Activated naive CD4-positive, alpha-beta T cell treated with anti-CD3 and anti-CD28 coated beads, Interleukin-2, amount 10 ng/mL, durations not matched to agents 7 days and 5 days (primary cell): ENCODE results near the gene DNAH14.
"Not testable (repeated sequence)": the region's sequence is repeated elsewhere in the genome, so short reads cannot be mapped to it uniquely, and the experiment has no call there.

Experiments
- CTCF ChIA-PET: fragments of 350-600 bp; sonication (Branson Sonifier 250); formaldehyde crosslinking; loops from one replicate; lab custom pipeline; 2021; ENCODE audit warnings: antibody characterized with exemption; lab: Charles Lee
- DNase-seq: peaks from one replicate; pipeline ENCODE4 v3.0.0-alpha.2; 2020
- H3K27ac Mint-ChIP-seq: one replicate; pipeline ENCODE4 v1.8.0; 2021; ENCODE audit warnings: mild to moderate bottlenecking, moderate library complexity, mixed read lengths
- H3K27me3 Mint-ChIP-seq: one replicate; pipeline ENCODE4 v1.8.0; 2021; ENCODE audit warnings: mild to moderate bottlenecking, mixed read lengths
- H3K36me3 Mint-ChIP-seq: one replicate; pipeline ENCODE4 v1.8.0; 2021; ENCODE audit warnings: mixed read lengths
- H3K4me1 Mint-ChIP-seq: one replicate; pipeline ENCODE4 v1.8.0; 2021; ENCODE audit warnings: mixed read lengths
- H3K4me3 Mint-ChIP-seq: one replicate; pipeline ENCODE4 v1.8.0; 2021; ENCODE audit warnings: mild to moderate bottlenecking, moderate library complexity, mixed read lengths
- H3K9me3 Mint-ChIP-seq: one replicate; pipeline ENCODE4 v1.8.0; 2021; ENCODE audit warnings: mixed read lengths

The DNAH14 gene

DNA sequence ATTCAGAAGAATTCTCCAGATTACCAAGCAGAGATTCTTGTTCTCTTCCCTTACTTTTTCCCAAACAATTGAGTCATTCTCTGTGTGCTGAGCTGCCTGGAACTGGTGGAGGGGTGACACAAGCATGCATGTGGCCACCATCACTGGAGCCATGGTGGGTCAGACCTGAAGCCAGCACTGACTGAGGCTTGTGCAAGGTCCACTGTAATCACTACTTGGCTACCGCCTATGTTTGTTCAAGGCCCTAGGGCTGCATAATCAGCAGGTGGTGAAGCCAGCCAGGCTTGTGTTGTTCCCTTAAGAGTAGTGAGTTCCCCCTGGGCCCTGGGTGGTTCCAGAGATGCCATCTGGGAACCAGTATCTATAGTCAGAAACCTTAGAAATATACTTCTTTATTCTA is 183.8 kb downstream of the DNAH14 start:
- no peak overlapping the region for H3K4me3 Mint-ChIP-seq
- H3K4me1 Mint-ChIP-seq, result no peaks in the 10 kb centered on the region
- H3K9me3 Mint-ChIP-seq, result no peaks in the 10 kb centered on the region
- H3K36me3 Mint-ChIP-seq, result no peaks in the 10 kb centered on the region
- no peaks in the 10 kb centered on the region for H3K27me3 Mint-ChIP-seq
- DNase-seq, result no peak
- CTCF ChIA-PET, result no interaction called here
- H3K27ac Mint-ChIP-seq, result no peak overlapping the region

DNA sequence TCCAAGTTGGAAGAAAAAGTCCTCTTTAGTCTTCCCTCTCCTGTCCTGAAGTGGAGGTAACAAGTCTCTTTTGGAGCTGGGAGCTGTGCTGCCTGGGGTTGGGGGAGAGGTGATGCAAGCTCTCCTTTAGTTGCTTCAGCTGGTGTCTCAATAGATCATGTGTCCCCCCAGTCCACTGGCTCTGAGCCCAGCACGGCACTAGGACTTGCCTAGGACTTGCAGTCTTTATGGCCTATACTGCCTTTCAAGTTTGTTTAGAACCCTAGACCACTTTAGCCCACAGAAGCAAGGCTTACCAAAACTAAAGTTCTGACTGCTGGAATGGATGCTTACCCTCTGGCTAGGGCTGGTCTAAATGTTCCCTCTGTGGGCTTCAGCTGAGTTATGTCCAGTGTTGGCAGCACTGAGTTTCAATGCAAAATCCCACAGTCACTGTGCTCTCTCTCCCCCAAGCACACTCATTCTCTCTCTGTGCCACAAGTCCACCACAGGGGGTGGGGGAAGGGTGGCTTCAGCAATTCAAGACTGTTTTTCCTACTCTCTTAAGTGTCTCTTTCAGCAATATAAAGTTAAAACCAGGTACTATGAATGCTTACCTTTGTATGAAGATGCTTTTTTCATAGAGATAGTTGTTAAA is 185.0 kb downstream of the DNAH14 start:
- H3K9me3 Mint-ChIP-seq, result no peaks in the 10 kb centered on the region
- no peak overlapping the region for H3K4me3 Mint-ChIP-seq
- no peak overlapping the region for H3K27ac Mint-ChIP-seq
- CTCF ChIA-PET, result no interaction called here
- H3K36me3 Mint-ChIP-seq, result no peaks in the 10 kb centered on the region
- DNase-seq, result no peak
- no peaks in the 10 kb centered on the region for H3K27me3 Mint-ChIP-seq
- no peaks in the 10 kb centered on the region for H3K4me1 Mint-ChIP-seq

GRCh38 chr1:225119307-225119706 is 189.8 kb downstream of the DNAH14 start:
- no peak overlapping the region for H3K4me3 Mint-ChIP-seq
- no peak for DNase-seq
- no peaks in the 10 kb centered on the region for H3K9me3 Mint-ChIP-seq
- no peak overlapping the region for H3K27ac Mint-ChIP-seq
- H3K27me3 Mint-ChIP-seq, result no peaks in the 10 kb centered on the region
- no peaks in the 10 kb centered on the region for H3K4me1 Mint-ChIP-seq
- no peaks in the 10 kb centered on the region for H3K36me3 Mint-ChIP-seq
- CTCF ChIA-PET, result no interaction called here

DNA sequence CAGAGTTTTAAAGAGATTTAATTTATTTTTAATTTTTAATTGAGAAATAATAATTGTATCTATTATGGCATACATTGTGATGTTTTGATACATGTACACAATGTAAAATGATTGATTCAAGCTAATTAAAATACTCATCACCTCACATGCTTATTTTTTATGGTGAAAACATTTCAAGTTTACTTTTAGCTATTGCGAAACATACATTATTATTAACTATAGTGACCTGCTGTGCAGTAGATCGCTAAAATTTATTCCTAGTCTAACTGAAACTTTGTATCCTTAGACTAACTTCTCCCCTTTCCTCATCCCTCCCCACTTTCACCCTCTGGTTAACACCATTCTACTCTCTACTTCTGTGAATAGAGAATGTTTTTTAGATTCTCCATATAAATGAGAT is 191.6 kb downstream of the DNAH14 start:
- Mint-ChIP-seq H3K9me3 (no peaks in the 10 kb centered on the region), H3K4me3 (no peak overlapping the region), H3K27me3 (no peaks in the 10 kb centered on the region), H3K27ac (no peak overlapping the region), H3K4me1 (no peaks in the 10 kb centered on the region), H3K36me3 (no peaks in the 10 kb centered on the region)
- CTCF ChIA-PET, result no interaction called here
- DNase-seq, result no peak

DNA sequence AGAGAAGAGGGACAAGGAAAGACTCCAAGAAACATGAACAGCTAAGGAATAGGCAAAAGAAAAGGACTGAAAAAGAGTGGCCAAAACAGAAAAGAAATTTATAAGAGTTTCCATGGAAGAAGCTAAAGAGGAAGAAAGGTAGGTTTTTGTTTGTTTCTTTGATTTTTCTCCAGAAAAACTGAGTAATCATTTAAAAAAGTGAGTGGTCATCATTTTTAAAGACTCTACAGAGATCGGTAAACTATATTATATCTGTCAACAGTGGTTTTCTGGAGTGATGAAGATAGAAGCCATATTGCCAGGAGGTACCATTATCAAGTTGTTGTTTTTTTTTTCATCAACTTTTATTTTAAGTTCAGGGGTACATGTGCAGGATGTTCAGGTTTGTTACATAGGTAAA is 202.4 kb downstream of the DNAH14 start:
- Mint-ChIP-seq H3K4me1 (no peaks in the 10 kb centered on the region), H3K27me3 (no peaks in the 10 kb centered on the region), H3K27ac (no peak overlapping the region), H3K36me3 (no peaks in the 10 kb centered on the region), H3K4me3 (no peak overlapping the region), H3K9me3 (peaks cover 6% of the 10 kb centered on the region)
- no peak for DNase-seq
- CTCF ChIA-PET, result no interaction called here

- CTCF ChIA-PET, result no interaction called here
- Mint-ChIP-seq H3K4me3 (no peak overlapping the region), H3K27me3 (no peaks in the 10 kb centered on the region), H3K36me3 (no peaks in the 10 kb centered on the region), H3K4me1 (no peaks in the 10 kb centered on the region), H3K9me3 (peaks cover 6% of the 10 kb centered on the region), H3K27ac (no peak overlapping the region)
- DNase-seq, result no peak
These were observed 208.5 kb downstream of the DNAH14 start for GRCh38 chr1:225137976-225138375.

- no peak for DNase-seq
- no peaks in the 10 kb centered on the region for H3K4me1 Mint-ChIP-seq
- CTCF ChIA-PET, result no interaction called here
- H3K4me3 Mint-ChIP-seq, result no peak overlapping the region
- no peaks in the 10 kb centered on the region for H3K27me3 Mint-ChIP-seq
- no peaks in the 10 kb centered on the region for H3K9me3 Mint-ChIP-seq
- no peaks in the 10 kb centered on the region for H3K36me3 Mint-ChIP-seq
- H3K27ac Mint-ChIP-seq, result no peak overlapping the region
These were observed 213.5 kb downstream of the DNAH14 start for GRCh38 chr1:225143001-225143400.

- Mint-ChIP-seq H3K4me3 (no peak overlapping the region), H3K27ac (no peak overlapping the region), H3K4me1 (no peaks in the 10 kb centered on the region), H3K9me3 (no peaks in the 10 kb centered on the region), H3K27me3 (no peaks in the 10 kb centered on the region), H3K36me3 (no peaks in the 10 kb centered on the region)
- CTCF ChIA-PET, result no interaction called here
- no peak for DNase-seq
These were observed 217.0 kb downstream of the DNAH14 start for GRCh38 chr1:225146478-225146877.

- CTCF ChIA-PET, H3K27ac Mint-ChIP-seq, DNase-seq, H3K9me3 Mint-ChIP-seq, H3K27me3 Mint-ChIP-seq, H3K4me1 Mint-ChIP-seq, H3K4me3 Mint-ChIP-seq, H3K36me3 Mint-ChIP-seq: not testable (repeated sequence)
These were observed 218.3 kb downstream of the DNAH14 start for GRCh38 chr1:225147791-225148190.

DNA sequence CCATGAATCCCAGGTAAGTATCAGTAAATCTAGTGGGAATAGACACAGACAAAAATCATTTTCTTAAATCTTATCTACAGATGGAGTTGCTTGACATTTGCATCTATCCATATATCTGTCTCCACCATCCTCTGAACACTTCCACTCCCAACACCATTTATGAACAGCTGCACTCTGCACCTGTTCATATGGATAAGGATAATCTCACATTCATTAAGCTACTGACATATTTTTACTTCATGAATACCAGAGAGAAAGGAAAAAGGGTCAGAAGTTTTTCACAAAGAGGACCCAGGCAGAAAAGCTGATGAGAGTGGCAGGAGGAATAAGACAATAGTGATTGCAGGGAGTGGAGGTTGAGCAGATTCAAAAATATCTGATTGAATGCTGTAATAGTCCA is 222.6 kb downstream of the DNAH14 start:
- no peak for DNase-seq
- CTCF ChIA-PET, result no interaction called here
- Mint-ChIP-seq H3K27me3 (no peaks in the 10 kb centered on the region), H3K4me1 (no peaks in the 10 kb centered on the region), H3K36me3 (no peaks in the 10 kb centered on the region), H3K4me3 (no peak overlapping the region), H3K27ac (no peak overlapping the region), H3K9me3 (no peaks in the 10 kb centered on the region)

DNA sequence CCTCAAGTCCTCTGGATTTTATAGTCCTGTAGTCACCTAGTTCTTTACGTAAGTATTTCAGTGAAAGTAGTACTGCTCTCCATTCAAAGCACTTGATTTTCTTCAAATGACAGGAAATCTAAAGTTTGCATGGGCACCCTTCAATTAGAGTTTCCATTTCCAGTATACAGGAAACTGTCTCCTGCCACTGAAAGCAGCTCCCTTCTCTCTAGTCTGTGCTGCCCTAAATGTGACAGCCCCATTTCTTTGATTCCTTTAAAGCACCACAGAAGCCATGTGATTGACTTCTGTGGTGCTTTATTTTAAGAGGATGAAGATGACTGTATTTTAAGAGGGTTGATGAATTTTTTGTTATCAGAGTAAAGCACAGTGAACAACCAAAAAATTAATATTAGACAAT is 226.1 kb downstream of the DNAH14 start:
- H3K4me1 Mint-ChIP-seq, result no peaks in the 10 kb centered on the region
- H3K4me3 Mint-ChIP-seq, result no peak overlapping the region
- H3K9me3 Mint-ChIP-seq, result no peaks in the 10 kb centered on the region
- CTCF ChIA-PET, result no interaction called here
- H3K27ac Mint-ChIP-seq, result no peak overlapping the region
- no peak for DNase-seq
- no peaks in the 10 kb centered on the region for H3K27me3 Mint-ChIP-seq
- H3K36me3 Mint-ChIP-seq, result no peaks in the 10 kb centered on the region

GRCh38 chr1:225156254-225156653 is 226.8 kb downstream of the DNAH14 start:
- DNase-seq, result no peak
- H3K4me3 Mint-ChIP-seq, result no peak overlapping the region
- no peaks in the 10 kb centered on the region for H3K9me3 Mint-ChIP-seq

DNA sequence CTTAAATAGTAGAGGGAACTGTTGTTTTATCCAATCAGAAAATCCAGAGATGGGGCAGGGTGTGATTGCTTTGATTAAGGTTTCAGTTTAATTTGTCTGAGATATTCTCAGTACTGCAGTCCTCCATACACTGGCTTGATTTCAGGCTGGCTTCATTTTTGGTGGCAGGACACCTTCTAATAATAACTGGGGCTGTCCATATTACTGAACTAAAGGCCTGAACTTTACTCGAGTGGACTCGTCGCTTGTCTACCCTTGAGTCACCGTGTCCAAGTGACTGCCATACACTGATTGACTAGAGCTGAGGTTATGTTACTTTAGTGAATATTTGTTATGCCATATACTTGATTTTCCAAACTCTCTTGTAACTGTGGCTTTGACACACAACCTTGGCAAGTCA is 228.8 kb downstream of the DNAH14 start:
- Mint-ChIP-seq H3K4me1 (no peaks in the 10 kb centered on the region), H3K9me3 (no peaks in the 10 kb centered on the region), H3K27me3 (no peaks in the 10 kb centered on the region)

More at GRCh38 chr1:225156254-225156653, 226.8 kb downstream of the DNAH14 start:
- Mint-ChIP-seq H3K27ac (no peak overlapping the region), H3K36me3 (no peaks in the 10 kb centered on the region), H3K4me1 (no peaks in the 10 kb centered on the region), H3K27me3 (no peaks in the 10 kb centered on the region)
- CTCF ChIA-PET, result no interaction called here

DNA sequence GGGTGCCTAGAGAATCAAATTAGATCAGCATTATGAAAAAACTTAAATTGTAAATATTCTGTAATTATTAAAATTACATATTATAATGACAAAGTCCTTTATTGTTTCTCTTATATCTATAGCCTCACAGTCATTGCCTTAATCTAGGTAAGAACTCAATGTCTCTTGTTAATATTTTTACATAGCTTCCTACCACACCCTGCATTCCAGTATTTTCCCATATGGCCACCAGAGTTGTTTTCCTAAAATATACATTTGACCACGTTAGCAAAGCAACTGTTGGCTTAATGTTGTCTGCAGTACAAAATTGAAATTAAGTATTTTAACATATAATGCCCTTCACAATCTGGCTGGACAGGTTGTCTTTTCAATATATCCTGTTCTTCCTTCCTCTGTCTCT is 230.3 kb downstream of the DNAH14 start:
- no peak overlapping the region for H3K4me3 Mint-ChIP-seq
- no peaks in the 10 kb centered on the region for H3K4me1 Mint-ChIP-seq
- no peaks in the 10 kb centered on the region for H3K27me3 Mint-ChIP-seq
- DNase-seq, result no peak
- CTCF ChIA-PET, result no interaction called here
- no peaks in the 10 kb centered on the region for H3K36me3 Mint-ChIP-seq
- no peaks in the 10 kb centered on the region for H3K9me3 Mint-ChIP-seq
- H3K27ac Mint-ChIP-seq, result no peak overlapping the region

More for the DNA sequence above, 228.8 kb downstream of the DNAH14 start:
- Mint-ChIP-seq H3K4me3 (no peak overlapping the region), H3K27ac (no peak overlapping the region), H3K36me3 (no peaks in the 10 kb centered on the region)
- no peak for DNase-seq
- CTCF ChIA-PET, result no interaction called here

GRCh38 chr1:225177409-225177808 is 247.9 kb downstream of the DNAH14 start:
- CTCF ChIA-PET, DNase-seq, H3K4me3 Mint-ChIP-seq, H3K27ac Mint-ChIP-seq, H3K4me1 Mint-ChIP-seq, H3K36me3 Mint-ChIP-seq, H3K27me3 Mint-ChIP-seq: not testable (repeated sequence)
- peaks cover 18% of the 10 kb centered on the region for H3K9me3 Mint-ChIP-seq

- Mint-ChIP-seq H3K36me3 (no peaks in the 10 kb centered on the region), H3K4me1 (peaks cover 6% of the 10 kb centered on the region), H3K27ac (no peak overlapping the region), H3K9me3 (peaks cover 16% of the 10 kb centered on the region), H3K27me3 (no peaks in the 10 kb centered on the region), H3K4me3 (no peak overlapping the region)
- no peak for DNase-seq
- CTCF ChIA-PET, result no interaction called here
These were observed 250.2 kb downstream of the DNAH14 start for GRCh38 chr1:225179686-225180085.
